KG1 (cell line): Measurements from ENCODE around the gene HIP1R.
"Not testable (repeated sequence)": the region's sequence is repeated elsewhere in the genome, so short reads cannot be mapped to it uniquely, and the experiment has no call there.

Experiments
- DNase-seq: peaks from one replicate; lab custom pipeline; 2025; lab: John Stamatoyannopoulos, UW

The HIP1R gene

DNA sequence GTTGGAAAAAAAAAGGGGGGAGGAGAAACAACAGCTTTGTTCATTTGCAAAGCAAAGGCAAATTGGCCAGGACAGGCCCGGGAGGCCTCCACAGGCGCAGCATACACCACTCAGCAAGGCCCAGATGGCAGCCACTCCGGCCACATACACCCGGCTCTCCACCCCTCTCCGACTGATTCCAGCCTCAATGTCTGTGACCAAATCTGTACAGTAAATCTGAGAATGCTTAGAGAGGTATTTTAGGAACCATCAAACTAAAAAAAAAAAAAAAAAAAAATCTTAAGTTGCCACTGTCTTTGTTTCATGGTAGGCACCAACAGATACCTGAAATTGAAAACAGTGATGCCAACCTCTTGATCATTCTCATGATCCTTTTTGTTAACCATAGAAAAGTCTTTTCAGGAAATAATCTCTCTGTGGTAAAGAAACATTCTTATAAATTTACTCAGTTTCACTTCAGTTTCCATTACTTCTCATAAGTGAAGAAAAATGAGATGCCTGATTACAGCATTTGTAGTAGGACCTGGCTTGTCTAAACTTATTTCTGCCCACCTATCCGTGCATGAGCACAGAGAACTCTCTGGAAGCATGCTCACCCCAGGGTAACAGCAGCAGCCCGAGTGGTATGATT is 40.4 kb downstream of the HIP1R start:
- DNase-seq, result no peak

DNA sequence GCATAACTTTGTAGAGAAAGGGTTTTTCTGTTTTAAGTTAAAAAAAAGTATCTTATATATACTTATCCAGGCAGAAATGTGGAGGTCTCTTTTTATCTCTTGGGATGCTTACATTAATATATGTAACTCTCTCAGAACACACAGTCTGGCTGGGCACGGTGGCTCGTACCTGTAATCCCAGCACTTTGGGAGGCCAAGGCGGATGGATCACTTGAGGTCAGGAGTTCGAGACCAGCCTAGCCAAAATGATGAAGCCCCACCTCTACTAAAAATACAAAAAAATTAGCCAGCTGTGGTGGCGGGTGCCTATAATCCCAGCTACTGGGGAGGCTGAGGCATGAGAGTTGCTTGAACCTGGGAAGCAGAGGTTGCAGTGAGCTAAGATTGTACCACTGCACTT is 41.0 kb downstream of the HIP1R start:
- not testable (repeated sequence) for DNase-seq

DNA sequence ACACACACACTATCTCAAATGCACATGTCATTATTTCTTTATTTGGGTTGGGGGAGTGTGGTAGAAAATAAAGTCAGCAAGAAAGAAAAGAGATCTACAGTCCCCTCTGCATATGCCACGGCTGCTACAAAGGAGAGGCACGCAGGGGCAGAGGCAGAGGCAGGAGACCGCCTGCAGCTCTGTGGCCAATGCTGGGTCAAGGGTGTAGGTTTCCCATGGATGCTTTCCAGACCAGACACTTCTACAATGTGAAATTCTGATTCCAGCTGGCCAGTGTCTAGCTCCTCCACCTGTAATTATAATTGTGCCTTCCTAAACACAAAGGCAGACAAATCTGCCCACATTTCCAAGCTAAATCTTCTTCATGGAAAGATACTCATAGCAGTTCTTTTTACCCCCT is 41.5 kb downstream of the HIP1R start:
- no peak for DNase-seq

DNA sequence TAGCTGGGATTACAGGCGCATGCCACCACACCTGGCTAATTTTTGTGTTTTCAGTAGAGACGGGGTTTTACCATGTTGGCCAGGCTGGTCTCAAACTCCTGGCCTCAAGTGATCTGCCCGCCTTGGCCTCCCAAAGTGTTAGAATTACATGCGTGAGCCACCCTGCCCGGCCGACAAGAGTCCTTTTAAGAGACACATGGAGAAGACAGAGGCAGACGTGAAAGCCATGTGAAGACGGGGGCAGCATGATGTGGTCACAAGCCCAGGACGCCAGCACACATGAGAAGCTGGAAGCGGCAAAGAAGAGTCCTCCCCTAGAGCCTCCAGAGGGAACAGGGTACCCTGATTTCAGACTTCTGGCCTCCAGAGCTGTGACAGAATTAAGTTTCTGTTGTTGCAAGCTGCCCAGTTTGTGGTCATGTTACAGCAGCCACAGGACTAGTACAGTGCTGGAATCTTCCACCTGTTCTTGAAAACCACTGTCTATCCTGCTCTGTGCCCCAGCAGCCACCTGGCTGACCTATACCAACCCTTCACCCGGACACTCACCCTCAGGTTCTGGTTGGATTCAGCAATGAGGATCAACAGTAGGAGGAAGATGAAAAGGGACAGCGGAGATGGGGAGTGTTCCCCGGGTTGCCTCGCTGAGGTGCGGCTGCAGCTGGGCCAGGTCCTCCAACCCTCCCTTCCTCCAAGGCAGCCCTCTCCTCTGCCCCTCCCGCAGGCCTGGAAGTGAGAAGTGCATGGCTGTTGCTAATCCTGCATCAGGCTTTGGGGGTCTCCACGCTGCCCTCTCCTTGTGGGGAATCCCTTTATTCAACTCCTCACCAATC is 43.7 kb downstream of the HIP1R start:
- DNase-seq, result no peak

DNA sequence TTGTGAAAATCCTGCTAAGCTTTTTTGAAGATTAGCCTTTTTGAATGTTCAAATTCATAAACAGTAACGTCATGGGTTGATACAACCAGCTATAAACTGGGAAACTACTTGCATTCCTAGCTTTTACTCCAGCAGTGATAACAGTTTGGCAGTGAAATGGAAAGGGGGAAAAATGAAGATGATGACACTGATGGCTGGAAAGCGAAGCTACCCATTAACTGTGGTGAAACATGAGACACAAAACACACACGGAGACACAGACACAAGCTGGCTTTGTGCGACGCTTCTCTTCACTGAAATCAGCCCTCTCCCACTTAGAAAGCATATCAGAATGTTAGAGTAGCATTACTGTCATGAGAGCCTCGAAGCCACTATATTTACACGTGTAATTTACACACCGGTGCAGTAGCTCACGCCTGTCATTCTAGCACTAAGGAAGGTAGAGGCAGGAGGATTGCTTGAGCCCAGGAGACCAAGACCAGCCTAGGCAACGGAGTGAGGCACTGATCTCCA is 45.0 kb downstream of the HIP1R start:
- DNase-seq, result no peak

DNA sequence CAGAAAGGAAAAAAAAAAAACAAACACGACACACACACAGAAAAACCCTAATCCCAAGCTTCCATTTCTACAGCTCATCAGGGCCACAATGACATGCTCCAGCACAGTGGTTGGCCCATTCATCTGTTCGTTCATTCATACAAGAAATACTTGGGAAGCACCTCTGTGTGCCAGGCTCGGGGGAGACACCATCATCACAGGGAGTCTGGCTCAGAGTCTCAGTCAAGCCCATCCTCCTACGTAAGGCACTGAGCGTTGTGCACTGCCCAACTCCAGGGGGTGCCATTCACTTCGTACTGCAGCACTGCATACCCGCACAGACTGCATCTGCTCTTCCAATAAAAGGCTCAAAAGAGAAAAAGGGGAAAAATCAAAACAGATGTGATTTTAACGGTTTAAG is 45.4 kb downstream of the HIP1R start:
- DNase-seq, result no peak

DNA sequence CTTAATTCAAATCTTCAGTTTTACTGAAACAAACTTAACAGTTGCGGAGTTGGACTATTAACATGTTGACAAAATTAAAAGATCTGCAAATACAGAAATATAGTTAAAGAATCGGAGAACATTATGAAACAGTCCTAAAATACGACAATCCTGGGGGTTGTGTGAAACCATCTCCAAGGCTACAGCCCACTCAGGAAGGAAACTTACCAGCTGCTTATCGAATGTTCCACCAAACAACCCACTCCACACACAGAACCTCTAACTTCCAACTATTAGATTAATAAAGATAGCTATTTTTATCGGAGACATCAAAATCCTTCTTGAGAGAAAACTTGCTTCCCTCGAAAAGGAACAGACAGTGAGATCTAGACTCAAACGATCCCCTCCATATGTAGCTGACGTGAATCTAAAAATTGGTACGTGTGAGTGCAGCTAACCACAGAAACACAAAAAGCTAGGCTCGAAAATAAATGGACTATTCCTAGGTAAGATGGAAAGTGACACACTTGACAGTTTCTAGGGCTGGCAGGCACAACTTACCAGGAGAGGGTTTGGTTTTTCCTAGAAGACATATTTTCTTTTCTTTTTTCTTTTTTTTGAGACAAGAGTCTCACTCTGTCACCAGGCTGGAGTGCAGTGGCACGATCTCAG is 47.8 kb downstream of the HIP1R start:
- peak; percentile 52 for DNase-seq

DNA sequence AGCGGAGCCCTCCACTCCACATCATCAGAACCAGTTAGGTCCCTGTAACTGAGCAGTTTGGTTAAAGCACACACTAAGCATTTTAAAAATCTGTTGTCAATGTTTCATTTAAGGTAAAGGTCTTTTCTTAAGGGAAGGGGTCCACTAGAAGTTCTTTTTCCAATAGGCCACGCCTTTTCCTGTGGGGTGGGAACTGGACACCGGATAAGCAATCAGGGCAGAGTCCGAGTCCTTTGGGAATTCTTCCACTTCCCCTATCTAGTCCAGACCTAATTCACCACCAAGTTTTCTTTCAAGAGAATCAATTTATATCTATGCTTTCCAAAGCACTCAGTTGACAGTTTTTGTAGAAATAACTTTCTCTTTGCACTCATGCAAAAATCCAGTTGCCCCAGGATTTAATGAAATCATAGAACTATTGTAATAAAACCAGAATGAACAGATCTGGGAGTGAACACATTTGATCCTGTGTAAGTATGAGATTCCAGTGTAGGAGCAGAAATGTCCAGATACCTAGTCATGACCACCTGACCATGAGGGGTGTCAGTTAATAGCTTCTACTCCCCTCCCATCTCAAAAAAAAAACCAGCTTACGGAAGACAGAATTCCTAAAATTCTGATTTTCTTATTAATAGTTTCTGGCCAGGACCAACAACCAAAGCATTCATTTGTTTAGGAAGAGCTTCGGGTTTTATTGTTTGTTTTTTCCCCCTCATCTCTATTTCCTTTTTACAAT is 49.0 kb downstream of the HIP1R start:
- no peak for DNase-seq

DNA sequence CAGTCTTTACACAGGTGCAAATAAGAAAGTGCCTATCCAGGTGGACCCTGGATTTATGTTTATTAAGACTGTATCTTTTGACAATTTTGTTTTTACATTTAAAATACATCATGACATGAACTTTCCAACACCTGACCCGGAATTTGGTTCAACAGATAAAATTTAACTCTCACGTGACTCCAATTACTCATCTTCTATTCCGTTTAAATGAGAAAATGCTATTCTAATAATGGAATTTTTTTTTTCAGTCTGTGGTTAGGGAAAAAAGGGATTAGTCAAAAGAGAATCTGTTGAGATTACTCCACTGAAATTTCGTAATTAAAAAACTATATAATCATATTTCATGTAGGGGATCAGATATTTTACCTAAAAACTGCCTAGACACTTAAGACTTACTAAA is 49.6 kb downstream of the HIP1R start:
- no peak for DNase-seq

DNA sequence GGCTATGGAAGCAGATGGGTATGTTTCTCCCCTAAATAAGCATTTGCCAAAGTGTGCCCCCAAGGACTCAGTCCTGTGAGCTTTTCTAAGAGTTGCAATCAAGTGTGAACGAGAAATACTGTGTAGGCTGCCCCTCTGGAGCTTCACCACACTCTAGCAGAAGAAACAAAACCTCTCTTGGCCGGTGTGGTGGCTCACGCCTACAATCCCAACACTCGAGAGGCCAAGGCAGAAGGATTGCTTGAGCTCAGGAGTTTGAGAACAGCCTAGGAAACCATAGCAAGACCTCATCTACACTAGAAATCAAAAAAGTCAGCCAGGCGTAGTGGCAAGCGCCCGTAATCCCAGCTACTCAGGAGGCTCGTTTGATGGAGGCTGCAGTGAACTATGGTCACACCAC is 50.9 kb downstream of the HIP1R start:
- no peak for DNase-seq

DNA sequence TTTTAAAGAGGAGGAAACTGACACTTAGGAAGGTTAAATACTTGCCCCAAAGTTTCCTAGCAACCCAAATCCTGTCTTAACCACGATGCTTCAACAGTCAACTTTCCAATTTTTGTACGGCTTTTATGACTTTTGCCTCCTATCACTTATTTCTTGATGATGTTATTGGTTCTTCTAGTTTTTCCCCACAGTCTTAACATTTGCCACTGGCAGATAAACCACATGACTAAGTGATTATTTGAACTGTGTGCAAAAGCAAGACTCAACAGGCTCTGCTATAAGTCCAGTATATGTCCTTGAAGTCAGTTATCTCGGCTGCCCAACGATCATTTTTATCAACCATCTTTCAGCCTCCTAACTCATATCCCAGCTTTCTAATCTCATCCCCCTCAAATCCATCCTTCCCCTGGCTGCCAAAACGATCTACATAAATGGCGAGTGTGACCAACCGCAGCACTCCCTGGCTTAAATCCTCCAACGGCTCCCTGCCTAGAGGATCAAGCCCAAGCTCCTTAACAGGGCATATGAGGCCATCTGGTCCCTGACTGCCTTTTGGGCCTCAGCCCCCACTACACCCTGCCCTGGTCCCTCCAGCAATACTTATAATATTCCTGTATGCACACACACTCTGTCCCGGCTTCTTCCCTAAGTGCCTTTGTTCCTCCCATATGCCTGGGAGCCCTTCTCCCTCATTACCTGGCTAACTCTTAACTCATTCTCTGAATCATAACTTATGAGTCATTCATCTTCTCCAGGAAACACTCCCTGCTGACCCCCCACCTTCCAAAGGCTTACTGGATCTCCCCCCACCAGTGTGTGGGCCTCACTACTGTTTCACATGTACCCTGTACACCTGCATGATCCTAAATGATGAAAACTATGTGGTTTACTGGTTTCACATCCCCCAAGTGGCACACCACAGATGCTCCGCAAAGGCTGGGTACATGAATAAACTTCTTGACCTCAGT is 51.9 kb downstream of the HIP1R start:
- no peak for DNase-seq

DNA sequence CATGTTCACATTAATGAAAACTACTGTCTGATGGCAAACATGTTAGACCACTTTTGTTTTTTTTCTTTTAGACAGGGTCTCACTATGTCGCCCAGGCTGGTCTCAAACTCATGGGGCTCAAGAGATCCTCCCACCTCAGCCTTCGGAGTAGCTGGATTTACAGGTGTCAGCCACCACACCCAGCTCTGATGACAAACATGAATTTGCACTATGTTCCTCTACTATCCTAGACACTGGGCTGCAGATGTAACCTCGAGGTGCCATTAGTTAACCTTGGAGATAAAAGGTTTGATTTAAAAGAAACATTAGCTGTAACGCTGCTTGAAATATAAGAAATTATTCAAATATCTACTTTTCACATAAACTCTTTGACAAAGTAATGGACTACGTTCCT is 52.6 kb downstream of the HIP1R start:
- no peak for DNase-seq

DNA sequence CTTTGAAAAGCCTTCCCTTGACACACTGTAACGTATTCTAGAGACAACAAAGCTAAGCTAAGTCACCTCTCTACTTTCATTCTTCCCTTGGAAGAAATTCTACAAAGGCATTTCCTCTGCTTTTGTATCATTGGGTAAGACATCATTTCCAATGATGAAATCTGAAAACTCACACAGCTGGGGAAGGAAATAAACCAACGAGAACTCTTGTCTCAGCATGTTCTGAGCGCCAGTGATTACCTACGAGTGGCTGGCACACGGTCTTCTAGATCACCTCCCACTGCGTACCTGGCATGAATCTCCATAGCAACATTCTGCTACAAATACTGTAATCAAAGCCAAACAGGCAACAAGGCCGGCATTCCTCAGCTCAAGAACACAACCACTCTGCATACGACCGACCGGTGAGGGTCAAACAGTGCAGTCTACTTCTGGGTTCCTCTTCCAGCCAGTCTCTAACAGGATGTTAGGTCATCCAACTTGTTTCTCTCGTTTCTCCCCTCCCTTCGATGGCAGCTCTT is 53.0 kb downstream of the HIP1R start:
- DNase-seq, result peak; percentile 50

DNA sequence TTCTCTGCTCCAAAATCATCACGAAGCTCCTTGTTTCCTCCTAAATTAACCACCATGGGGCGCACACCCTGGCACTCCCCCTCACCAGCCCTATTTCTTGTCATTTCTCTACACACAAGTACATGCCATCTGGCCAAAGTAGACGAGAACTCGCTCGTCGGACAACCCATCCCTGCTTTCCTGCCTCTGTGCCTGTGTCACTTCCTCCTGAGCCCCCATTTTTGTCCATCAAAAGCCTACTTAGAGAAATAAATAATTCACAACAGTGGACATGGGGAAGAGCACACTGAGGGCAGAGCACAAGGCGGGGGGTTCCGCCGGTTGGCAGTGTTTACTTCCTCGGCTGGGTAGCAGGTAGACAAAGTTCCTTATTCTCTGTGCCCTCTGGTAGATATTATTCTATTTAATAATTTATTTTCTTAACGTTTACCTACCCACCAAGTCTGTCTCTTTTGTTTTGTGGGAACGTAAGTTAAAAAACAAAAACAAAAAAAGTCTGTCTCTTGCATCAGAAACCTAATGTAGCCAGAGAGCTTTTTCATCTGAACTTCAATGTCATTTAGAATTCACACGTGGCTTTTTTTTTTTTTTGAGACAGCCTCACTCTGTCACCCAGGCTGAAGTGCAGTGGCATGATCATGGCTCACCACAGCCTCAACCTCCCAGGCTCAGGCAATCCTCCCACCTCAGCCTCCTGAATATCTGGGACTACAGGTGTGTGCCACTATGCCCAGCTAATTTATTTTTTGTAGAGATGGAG is 54.7 kb downstream of the HIP1R start:
- DNase-seq, result no peak

DNA sequence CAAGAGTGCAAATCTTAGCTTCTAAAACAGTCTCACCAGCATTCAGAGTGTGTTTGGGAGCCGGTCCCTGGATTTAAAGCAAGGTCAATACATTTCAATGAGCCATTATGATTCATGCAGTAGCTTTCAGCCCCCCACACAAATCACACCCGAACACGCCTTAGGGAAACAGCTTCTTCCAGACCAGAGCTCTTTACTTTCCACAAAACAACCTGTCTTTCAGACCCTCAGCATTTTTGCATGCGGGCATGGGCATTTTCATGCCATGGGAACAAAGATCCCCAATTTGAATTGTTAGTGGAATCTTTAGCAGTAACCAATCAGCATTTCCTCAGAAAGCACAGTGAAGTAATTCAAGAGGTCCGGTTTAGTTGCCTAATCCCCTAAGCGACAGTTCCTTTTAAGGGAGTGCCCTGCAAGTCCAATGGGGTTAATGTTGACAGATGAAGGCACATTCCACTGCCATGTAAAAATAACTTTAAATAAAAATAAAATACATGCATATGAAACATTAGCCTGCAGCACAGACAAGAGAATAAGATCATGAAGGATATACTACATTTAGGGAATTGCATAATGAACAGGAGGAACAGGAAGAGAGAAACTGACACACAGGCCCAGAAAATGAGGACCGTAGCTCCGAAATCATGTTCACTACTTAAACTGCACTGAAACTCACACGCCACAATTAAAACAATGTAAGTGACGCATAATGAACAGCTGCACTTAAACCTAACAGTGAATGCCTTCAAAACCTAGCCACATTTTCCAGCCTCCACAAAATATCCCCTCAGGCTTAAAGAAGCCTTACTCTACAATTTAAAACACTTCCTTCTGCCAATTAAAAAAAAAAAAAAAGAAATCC is 56.6 kb downstream of the HIP1R start:
- no peak for DNase-seq

DNA sequence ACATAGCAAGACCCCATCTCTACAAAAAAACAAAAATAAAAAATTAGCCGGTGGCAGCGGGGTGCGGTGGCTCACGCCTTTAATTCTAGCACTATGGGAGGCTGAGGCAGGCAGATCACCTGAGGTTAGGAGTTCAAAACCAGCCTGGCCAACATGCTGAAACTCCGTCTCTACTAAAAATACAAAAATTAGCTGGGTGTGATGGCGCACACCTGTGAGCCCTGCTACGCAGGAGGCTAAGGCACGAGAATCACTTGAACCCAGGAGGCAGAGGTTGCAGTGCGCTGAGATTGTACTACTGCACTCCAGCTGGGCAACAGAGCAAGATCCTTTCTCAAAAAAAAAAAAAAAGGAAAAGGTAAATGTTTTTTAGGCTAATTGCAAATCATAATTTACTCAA is 57.5 kb downstream of the HIP1R start:
- DNase-seq, result not testable (repeated sequence)

DNA sequence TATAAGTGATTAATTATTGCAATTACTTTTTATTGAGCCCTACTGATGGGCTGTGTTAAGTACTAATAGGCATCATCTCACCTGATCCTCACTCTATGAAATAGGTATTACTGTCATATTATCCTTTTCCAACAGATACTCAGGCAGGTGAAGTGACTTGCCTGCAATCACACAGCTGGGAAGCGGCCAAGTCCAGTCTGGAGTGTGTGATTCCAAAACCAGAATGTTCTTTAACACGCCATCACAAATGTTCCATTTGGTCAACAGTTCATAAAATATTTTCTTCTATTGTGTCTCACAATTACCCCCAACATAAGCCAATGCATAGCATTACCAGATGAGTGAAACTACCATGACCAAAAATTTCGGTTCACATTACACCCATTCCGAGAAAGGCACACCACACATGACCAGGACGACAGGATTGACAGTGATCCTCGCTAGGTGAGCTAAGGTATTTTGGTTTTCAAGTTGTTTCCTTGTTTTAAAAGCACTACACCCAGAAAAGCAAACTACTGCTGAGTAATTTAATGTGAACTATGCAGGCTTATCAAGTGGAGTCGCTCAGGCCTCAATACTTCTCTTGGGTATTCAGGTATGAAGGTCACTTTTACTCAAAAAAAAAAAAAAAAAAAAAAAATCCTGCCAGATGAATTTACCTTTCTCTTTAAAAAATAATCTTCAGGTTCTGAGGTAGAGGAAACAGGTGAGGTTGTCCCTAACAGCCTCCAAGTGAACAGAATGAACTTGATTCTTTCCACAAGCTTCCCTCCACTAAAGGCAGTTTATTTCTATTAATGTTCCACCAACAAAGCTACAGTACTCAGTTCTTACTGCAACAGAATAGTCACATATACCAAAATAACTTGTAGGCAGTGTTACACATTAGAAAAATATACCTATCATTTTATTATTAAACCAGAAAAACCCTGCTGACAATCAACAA is 58.2 kb downstream of the HIP1R start:
- no peak for DNase-seq
